ENCODE measurements around the gene DISC1.

GRCh38 chr1:231964961-231965360 is 338.4 kb downstream of the DISC1 start:
- TF ChIP-seq CTCF (IDR thresholded peaks at IDR 0.05), result no peak
- TF ChIP-seq POLR2A (IDR thresholded peaks at IDR 0.05), result no peak
